HG02870 (cell line): ENCODE results near the gene NDUFS2.

Source experiments
- ATAC-seq: cut with Tn5 transposase; IDR thresholded peaks from one replicate; pipeline ENCODE4 v1.9.1; 2021; ENCODE audit warnings: mild to moderate bottlenecking, moderate library complexity; ENCODE audit not compliant: unreplicated experiment

NDUFS2 gene

DNA sequence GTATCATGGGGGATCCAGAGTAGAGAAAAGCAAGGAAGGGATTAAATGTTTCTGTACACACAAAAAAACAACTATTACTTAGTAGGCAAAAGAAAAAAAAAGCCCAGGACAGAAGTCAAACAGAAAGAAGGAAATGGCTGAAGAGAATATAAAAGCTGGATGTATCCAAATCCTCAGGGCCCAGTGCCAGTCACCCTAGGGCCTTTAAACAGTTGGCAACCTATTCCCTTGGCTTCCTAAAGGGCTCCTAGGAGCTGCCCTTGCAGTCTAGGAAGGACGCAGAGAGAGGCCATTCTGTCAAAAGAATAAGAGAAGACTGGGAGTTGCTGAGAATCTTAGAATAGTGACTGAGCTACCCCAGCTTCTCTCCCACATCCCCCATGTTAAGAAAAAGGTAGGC lies 29.8 kb upstream of the NDUFS2 start:
- ATAC-seq = no peak

DNA sequence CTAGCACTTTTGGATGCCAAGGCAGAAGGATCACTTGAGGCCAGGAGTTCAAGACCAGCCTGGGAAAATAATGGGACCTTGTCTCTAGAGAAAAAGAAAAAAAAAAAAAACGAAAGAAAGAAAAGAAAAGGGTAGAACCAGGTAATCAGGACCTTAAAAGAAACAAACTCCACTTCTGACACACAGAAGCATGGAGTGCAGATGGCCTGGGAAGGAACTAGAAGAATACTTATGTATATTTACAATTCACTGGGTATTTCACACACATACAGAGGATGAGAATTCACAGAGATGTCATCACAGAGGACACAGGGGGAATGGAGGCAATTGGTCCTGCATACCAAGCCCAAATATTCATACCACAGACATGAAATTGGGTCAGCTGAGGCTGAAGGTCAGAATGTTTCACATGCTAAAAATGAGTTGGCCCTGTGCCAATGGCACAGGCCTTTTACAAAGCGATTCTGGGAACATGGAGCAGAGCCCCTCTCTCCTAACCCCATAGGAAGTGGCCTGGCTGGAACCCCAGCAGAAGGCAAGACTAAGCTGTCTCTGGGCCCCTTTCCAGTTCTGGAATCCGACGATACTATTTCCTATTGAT lies 29.3 kb upstream of the NDUFS2 start:
- ATAC-seq = no peak

DNA sequence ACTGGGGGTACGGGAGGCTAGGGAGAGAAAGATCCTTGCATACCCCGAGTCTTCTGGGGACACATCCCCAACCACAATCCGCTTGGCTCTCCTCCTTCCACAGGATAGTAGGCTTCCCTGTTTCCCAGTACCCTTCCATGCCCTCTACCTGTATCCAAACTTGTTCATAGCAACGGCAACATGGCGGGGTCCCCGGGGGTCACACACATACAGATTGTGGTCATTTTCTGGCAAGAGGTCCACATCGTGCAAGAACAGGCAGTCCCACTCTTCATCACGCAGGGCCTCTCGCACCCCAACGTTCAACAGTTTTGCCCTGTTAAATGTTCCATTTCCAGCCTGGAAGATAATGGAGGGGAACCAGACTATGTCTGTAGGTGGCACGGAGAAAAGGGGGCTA lies 28.5 kb upstream of the NDUFS2 start:
- ATAC-seq = no peak

DNA sequence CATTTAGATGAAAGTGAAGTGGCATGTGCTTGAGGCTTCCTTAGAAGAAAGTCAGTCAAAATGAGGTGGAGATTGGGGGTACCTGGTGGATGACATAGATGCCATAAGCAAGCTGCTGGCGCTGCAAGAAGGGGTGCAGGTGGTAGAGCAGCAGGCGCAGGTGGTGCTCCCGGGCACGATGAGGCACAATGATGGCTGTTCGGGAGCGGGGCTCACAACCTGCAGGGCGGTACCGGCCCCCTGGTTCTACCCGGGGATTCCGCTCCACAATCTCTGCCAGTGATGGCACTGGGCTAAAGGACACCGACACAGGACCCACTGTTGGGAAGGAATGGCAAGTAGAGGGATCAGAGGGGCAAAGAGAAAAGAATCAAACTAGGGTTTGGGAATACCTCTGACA lies 27.3 kb upstream of the NDUFS2 start:
- ATAC-seq = no peak

DNA sequence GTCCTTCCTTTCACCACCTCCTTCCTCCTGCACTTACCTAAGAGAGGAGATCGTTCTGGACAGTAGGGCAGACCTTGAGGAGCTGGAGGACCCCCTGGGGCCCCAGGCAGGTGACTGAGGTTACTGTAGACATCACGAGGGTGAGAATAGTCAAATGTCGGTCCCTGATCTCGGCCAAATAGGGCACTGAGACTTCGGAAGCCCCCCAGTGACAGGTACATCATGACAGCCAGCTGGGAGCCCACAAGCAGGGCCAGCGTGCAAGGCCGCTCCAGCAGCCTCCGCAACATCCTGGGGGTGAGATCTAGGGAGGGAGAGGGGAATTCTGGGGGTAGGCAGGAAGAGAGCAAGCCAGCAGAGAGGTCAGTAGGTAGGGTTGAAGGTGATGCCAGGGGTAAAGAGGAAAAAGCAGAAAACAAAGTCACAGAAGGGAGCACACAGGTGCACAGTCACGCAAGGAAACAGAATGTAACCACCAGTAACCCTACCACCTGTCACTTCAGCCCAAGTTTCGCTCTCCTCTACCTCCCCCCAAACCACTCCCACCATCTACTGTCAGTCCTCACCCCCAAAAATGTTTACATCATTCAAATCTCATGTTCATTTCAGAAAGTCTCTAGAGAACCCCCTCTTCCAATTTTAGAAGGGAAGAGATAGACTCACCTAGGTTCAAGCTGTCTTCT lies 26.3 kb upstream of the NDUFS2 start:
- no peak for ATAC-seq

DNA sequence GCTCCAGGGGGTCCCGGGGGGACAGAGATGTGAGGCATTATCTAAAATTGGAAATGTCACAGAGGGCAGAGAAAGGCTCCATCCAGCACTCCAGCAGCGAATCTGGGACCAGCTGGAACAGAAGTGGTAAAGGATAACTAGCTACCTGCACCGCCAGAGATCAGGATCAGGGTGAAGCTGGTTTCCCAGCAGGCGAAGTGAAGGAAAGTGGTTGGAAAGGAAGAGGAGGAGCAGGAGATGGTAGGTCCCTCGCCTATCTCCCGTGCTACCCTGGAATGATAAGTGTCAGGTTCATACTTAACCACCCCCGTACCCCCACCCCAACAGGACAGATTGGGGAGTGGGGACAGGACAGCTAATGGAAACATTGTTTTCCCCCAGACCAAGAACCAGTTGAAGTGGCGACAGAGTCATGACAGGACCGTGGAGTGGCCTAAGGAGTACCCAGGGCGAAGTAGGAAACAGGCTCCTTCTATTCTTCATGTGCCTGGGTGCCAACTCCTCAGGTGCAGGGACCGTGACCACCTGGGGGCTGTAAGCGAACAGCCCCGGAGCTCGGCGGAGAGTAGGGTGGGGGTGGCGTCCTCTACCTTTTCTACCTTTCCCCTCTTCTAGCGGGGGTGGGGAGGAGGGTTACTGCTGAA lies 25.6 kb upstream of the NDUFS2 start:
- no peak for ATAC-seq

DNA sequence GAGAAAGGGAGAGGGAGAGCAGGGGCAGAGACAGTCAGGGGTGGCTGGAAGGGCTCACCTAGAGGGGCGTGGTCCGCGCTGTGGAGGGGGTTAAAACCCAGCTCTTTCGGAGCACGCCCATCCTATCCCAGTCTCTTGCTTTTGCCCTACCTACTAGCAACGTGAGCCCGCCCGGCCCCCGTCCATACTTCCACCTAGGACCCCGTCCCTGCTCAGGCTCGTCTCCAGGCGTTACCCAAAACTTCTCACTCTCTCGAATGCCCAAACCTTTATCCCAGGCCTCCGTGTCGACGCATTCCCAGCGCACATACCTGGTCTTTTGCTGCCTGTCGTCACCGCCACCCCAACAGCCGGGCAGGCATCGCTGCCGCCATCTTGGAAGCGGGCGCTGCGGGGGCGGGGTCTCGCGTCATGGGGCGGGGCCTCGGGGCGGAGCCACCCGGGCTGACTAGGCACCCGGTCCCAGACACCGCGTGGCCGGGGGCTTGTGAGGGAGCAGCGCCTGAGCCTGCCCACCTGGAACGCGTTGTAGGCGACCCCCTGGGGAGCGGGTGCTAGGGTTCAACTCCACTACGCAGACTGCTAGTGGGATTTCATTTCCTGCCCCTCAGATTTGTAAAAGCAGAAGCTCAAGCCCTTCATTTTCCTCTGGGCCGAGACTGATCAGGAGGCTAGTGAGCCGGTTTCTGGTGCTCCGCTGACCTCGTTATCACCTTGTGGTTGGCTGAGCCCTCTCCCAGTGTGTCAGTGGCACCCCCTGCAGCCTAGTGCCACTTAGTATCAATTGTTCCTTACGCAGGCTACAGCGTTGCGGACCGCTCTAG lies 24.8 kb upstream of the NDUFS2 start, which contains the start of gene B4GALT3:
TSS of gene B4GALT3 (minus strand) at position 396 of the 824 bp plus-strand sequence. CDS start 1,447 bp downstream, outside the sequence.
- ATAC-seq = peak; percentile 70

DNA sequence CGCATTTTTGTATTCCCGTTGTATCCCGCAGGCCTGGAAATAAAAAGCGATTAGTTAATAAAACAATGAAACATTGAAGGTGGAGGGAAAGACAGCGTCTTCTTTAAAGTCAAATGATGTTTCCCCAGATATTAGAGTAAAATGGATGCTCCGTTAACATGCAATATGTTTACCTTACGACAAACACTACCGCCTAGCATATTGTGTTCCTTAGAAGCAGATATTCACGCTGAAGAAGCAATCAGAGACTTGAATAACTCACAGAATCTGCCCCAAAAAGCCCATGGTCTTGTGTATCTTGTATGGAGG lies 24.3 kb upstream of the NDUFS2 start:
- ATAC-seq = no peak

DNA sequence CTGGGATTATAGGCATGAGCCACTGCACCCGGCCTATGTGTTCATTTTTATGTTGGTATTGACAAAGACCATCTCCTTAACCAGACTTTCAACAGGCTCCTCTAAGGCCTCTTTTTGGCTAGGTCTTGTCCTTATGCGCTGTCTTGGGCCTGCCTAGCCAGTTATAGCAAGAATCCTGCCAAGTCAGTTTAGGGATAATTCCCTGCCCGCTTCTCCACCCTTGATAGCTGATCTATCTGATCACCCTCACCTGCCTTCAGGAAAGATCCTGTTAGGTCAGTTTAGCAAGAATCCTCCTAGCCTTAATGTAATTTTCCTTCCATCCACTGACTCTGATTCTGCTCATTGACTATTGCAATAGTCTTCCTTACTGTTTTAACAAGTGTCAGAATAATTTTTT lies 22.5 kb upstream of the NDUFS2 start:
- no peak for ATAC-seq

DNA sequence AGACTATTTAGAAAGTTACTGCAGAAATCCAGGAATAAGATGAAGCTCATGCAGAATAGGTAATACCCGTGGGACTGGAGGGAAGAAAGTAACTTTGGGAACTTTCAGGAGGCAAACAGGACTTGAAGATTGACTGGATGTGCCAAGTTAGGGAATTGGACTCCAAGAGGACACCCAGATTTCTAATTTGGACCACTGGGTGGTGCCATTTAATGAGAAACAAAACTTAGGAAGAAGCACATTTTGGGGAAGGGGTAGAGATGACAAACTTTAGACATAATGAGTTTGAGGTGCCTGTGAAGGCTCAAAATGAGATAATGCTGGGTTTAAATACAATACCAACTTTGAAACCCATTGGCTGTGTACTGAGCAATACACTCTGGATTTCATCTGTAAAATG lies 21.5 kb upstream of the NDUFS2 start:
- no peak for ATAC-seq

DNA sequence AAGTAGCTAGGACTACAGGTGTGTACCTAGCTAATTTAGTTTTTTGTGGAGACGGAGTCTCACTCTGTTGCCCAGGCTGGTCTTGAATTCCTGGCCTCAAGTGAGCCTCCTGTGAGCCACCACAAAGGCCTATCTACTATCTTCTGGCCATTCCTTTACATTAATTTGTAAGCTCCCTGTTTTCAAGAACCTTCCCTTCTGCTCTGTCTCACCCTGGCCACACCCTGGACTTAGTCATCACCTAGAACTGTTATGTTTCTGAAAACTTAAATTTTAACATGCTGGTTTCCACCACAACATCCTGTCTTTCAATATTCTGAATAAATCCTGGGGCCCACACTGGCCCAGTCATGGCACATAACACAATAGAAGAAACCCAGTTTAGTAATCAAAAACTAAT lies 20.0 kb upstream of the NDUFS2 start:
- peak; percentile 41 for ATAC-seq

DNA sequence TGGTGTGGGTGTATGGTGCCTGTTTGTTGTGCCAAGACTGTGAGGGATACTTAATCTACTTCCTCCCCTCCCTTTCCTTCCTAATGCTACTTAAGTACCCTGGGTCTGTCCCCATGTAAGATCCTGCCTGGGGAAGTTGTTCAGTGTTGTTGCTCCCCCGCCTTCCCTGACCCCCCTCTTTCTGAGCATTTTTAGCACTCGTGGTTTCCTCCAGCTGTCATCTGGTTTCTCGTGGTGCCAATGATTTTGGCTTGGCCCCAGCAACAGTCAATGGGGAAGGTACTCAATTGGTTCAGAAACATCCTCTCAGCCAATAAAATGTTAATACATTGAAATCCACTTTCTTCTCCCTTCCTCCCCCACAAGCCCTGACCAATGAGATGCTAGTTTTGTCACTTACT lies 16.9 kb upstream of the NDUFS2 start:
- peak; percentile 62 for ATAC-seq

DNA sequence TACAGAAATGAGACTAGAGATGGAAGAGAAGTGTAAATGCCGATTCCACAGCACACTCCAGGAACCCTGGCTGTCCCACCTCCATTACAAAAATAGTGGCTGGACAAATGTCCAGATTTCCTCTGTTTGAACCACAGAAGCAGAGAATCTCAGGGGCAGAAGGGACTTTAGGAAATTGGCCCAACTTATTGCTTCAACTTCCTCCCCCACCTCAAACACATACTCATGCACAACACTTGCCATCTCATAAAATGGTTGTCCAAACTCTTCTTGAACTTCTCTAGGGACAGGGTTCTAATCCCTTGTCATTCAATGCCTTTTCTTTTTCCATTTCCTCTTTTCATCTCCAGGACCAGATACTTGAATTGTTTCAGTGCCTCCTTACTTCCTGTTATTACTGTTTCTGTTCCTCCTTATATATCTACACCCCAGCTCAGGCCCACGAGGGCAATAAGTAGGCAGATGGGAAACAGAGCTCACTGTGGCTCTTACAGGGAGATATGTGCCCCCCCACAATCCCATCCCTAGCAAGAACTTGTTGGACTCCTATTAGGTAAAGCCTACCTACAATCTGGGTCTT lies 16.3 kb upstream of the NDUFS2 start:
- ATAC-seq = peak; percentile 35

DNA sequence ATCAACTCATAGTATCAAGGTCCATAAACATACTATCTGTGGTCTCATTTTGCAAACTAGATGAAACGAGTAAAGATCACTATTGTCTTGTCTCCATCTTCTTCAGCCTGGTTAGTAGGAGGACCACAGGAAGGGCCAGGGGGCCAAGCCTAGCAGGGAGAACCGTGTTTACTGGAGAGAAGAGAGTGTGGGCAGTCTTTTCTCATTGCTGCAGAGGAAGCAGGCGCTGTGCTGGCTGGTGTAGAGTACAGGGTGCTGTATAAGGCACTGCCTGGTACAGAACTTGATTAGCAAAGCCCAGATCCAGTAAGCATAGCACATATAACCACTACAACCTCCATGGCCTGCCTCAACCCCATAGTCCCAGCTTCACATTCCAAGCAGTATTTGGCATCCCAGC lies 14.9 kb upstream of the NDUFS2 start:
- ATAC-seq = no peak

DNA sequence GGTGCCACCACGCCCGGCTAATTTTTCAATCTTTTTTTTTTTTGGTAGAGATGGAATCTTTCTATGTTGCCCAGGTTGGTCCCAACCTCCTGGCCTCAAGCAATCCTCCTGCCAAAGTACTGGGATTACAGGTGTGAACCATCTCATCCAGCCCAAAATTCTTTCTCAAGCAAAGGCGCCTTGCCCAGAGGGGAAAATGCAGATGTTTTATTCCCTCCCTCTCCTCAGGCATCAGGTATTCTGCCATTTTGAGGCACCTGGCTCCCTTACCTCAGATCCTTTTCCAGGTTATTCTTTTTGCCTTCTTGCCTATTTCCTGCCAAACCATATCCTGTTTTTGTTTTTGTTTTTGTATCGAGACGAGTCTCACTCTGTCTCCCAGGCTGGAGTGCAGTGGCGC lies 13.8 kb upstream of the NDUFS2 start:
- ATAC-seq = no peak

DNA sequence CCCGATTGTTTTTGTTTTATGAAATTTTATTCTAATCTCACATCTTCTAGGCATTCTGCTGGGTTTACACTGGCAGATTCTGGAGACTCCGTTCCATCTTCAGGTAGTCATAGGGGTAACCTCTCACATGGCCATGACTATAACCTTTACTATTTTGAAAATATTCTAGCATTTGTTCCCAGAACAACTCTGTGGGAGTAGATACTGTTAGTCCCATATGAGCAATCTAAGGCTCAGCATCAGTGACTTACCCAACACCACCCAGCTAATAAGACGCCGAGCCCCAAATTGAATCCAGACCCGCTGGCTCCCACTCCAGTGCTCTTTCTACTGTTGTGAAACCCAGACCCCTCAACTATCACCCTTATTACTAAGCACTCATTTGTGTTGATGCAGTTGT lies 13.1 kb upstream of the NDUFS2 start:
- no peak for ATAC-seq

DNA sequence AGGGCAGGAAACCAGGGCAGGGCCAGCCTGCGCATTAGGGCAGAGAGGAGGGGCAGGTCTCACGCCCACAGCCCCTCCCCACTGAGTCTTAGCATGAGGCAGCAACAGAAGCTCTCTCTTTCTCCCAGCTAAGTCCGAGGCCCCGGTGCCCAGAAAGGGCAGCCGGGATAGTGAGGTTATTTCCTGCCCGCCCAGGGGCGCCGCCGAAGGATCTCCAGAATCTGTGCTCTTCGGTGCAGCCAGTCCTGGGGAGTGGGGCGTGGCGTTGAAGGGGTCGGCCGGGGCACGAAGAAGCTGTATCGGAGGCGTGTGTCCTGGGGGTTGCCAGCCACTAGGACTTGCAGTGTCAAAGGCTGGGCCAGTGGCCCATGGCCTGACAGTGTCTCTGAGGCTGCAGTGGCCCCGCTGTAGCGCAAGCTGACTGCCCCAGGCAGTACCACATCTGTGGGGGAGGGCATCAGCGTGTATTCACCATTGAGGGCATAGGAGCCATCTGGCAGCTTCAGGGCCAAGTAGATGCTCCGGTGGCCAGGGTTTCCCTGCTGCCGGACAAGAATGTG lies 11.1 kb upstream of the NDUFS2 start:
- ATAC-seq = no peak

DNA sequence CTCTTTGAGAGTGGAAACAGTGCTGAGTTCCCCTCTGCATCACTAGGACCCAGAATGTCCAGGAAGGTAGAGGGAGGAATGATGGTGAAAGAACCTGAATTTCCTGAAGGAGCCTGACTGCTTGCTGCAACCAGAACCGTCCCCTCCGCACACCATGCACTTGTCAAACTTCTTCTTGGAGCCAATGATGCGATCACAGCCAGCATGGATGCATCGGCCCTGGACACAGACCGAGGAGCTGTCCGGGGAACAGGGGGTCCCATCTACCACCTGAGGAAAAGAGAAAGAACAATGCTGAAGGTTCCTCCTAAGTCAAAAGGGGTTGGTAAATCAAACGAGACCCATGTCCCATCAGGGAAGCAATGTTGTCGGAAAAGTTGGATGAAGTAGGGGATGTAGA lies 10.2 kb upstream of the NDUFS2 start:
- ATAC-seq = no peak

DNA sequence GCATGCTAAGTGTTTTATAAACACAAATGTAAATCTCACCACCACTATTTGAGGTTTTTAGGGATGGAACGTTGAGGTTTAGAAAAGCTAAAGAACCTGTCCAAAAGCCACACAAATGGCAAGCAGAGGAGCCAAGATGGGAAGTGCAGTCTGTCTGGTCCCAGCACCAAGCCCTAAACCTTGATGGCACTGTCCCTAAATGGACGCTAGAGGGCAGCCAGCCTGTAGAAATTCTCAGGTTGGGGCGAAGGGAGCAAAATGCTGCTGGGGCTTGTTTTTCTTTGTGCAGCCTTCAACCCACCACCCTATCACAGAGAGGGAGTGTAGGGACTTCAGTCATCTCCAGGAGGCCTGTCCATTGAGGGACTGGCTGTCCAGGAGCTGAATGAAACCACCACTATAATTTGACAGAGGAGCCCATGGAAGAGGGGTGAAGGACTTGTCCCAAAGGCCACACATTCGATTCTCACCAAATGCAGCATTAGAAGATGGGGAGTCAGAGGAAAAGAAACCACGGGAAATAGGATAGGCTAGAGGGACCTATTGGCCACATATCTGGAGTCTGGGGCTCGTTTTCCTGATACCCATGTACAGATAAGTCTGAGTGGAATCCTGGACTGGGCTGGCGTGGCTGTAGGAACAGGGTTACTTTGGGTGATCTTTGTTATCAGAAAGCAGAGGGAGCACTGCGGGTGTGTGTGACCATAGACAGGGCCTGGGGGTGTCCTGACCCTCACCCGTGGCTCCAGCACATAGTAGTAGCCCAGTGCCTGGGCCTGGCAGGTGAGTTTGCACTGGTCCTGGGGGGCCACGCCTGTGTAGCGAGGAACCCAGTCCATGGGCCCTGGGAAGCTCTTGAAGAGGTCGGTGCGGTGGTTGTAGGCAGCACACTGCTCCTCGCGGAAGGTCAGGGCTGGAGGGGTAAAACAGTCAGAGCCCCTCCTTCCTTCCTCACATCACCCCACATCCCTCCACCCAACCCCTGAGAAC lies 9.4 kb upstream of the NDUFS2 start:
- ATAC-seq = peak; percentile 69
